GM21515 (cell line): ENCODE data around the gene EMILIN3.
"Not testable (repeated sequence)": the region's sequence is repeated elsewhere in the genome, so short reads cannot be mapped to it uniquely, and the experiment has no call there.

ENCODE experiments used
- ATAC-seq: cut with Tn5 transposase; IDR thresholded peaks from one replicate; pipeline ENCODE4 v1.9.1; 2021; ENCODE audit not compliant: unreplicated experiment

EMILIN3 gene

DNA sequence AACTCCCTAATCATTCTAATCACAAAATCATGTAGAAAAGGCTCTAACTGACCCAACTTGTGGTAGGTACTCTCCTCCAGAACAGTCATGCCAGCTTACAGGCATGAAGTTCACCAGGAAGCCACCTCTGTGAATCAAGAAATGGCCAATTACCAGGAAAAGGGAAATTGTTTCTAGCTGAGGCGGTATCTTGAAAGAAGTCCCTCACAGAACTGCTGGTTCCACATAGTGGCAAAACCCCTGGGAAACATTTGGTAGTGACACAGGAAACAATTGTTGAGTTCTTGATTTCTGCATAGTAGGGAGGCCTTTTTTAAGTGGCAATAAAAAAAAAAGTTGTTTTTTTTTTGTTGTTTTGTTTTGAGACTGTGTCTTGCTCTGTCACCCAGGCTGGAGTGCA is 45.6 kb downstream of the EMILIN3 start:
- ATAC-seq: no peak

DNA sequence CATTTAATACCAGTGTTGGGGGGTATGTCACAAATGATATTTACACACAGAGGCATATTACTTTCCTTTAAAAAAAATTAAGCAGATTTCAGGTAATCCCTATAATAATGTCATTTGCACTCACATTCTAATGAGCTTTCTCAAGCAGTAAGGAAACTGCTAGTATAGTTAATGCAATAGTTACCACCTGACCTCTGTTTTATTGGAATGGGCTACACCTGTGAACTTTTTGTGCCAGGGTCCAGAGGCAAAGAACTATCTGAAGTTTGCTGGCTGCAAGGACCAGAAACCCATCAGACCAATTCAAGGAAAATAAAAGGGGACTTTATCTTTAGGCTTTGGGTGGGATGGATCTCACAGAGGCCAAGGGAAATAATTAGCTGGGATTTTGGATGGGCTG is 46.2 kb downstream of the EMILIN3 start:
- ATAC-seq: no peak

DNA sequence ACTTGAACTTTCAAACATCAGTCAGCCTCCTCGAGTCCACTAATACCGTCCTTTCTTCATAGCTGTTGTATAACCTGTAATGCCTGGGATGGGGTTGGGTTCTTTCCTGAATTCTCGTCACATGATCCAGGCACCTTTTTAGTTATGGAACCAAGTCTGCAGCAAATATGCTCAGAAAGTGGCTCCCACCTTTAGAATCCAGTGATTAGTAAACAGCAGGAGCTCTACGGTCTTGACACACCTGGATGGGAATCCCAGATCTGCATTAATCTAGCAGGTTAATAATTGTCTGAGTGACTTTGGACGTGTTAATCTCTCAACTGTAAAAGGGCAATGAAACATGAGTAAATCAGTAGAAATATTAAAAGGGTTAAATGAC is 48.4 kb downstream of the EMILIN3 start:
- no peak for ATAC-seq

DNA sequence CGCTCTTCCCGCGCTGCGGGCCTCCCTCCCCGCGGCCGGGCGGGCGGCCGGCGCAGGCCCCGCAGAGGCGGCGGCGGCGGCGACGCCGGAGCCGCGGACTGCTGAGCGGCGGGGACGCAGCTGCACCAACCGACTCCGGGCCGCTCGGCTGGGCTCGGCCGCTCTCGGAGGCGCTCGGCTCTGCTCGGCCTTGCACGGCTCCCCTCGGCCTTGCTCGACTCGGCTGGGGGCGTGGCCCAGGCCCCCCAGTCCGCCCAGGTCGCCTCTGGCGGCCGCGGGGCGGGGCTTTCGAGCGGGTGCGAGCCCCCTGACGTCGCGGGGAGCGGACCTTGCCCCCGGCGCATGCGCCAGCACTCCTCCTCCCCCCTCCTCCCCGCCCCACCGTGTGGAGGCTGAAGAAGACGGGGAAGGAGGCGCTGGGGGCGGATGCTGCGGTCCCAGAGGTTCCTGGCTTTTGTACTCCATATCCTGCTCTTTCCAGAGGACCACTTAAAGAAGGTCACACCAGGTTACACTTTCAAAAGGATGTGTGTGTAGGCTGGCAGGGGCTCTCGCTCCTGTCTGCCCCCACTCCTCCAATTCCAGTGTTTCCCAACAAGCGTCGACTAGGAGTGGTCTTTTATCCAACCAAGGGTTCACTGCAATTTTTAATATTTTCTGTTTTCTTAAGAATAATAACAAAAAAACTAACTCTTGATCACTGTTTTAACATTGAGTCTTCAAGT is 48.9 kb downstream of the EMILIN3 start, which contains the start of gene ZHX3:
Gene ZHX3, minus strand, starts transcription at position 186 of the 725 bp plus-strand sequence. CDS start 112,815 bp downstream, outside the sequence.
- peak; percentile 95 for ATAC-seq

DNA sequence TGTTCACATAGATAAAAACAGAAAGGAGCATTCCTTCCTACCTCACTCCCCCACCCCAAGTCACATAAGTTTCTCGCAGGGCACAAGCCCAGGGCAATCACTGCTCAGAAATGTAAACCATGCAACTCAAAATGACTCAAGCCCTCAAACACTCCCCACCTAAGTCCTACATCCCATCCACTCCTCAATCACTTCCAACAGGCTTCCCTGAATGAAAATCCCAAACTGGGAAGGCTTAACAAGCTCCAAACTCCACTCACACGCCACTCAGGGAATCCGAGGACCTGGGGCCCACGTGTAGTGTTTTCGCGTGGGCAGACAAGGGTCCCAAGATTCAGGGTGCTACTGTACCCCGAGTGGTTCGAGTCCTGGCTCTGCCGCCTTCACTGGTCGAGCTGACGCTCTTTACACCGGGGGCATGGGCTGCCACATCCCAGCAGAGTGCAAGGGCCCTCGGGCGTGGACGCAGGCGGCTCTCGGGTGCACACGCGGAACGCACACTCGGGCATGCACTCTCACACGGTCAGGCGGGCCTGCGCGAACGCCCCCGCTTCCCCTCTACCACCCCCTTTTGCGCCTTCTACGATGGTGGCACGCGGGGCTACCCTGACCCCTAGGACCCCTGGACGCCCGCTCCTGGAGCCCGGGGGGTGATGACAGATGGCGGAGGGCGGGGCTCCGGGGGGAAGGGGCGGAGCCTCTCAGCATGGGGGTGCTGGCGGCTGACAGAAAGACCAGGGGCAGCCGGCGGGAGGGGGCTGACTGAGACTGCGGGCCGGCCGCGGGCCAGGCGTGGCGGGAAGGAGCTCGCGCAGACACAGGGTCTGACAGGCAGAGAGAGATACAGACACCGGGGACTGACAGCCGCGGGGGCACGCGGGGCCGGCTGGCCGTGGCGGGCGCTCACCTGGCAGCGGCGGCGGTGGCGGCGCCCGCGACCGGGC is 49.7 kb downstream of the EMILIN3 start:
- ATAC-seq: peak; percentile 41

DNA sequence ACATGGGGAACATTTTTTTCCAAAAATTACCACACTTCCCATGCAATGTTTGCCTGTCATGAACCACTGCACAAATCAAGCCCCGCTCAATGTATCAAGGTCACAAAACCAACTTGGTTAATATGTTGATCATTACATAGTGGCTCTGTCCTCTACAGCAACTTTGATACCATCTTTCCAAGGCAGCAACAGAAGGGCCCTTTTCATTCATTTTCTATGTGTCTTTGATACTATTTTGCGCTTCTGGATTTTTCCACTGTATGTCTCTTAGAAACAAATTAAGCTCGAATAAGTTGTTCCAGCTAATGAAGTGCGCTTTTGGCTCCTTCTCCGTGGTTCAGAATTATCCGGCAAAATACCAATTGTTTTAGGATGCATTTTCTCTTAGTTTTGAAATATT is 50.6 kb downstream of the EMILIN3 start:
- ATAC-seq: no peak

DNA sequence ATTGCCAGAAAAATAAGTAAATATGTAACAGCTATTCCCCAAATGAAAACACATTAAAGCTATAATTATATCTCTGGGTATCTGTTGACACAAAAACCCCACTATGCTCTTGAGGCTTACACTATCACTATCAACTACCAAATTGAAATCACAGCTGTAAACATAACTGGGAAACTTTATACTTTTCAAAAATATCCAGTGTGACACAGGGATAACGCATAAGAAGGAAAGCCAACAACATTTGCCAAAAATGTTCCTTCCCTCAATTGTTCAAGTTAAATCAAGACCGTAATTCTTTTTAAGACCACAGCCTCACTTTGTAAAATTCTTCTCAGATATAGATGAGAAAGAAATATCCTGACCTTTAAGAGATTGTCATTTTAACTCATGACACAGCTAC is 52.2 kb downstream of the EMILIN3 start:
- ATAC-seq: no peak

DNA sequence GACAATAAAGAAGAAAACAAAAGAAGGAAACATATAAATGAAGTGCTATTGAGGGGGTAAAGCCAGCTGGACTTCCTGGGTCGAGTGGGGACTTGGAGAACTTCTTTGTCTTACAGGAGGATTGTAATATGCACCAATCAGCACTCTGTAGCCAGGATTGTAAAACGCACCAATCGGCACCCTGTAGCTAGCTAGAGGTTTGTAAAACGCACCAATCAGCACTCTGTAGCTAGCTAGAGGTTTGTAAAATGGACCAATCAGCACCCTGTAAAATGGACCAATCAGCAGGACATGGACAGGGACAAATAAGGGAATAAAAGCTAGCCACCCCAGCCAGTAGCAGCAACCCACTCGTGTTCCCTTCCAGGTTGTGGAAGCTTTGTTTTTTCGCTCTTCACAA is 54.6 kb downstream of the EMILIN3 start:
- ATAC-seq: not testable (repeated sequence)
